ENCODE data around the gene SWAP70.
"Not testable (repeated sequence)": the region's sequence is repeated elsewhere in the genome, so short reads cannot be mapped to it uniquely, and the experiment has no call there.

The SWAP70 gene

DNA sequence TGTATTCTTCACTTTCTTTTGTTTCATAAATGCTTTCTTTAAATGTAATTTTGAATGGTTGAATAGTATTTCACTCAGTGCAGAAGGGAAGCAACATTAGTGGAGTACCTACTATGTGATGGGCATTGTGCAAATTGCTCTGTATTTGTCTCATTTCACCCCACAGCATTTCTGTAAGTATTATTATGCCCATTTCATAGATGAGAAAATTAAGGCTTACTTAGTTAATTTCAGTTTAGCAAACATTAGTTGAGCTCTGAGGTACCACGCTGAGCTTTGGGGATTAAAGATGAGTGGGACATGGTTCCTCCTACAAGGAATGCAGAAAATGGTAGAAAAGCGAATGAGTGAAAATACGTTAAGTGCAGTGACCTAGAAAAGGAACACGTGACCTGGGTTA lies 58.1 kb downstream of the SWAP70 start:
- no peak for DNase-seq (ENCODE audit: low read depth)

DNA sequence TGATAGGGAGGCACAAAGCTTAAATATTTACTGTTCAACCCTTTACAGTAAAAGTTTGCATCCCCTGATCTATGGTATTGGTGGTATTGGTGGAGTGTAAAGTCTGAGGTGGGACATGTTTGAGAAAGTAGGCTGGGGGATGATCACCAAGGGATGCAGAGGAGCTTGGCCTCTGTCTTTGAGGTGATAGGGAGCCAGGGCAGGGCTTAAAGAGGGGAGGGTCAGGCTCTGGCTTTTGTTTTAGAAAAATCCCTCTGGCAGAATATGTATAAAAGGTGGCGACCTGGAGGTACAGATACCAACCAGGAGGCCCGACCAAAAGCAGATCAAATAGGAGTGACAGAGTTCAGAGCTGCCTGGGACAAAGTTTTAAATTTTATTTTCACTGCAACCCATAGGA lies 59.0 kb downstream of the SWAP70 start:
- DNase-seq (ENCODE audit: low read depth): no peak

DNA sequence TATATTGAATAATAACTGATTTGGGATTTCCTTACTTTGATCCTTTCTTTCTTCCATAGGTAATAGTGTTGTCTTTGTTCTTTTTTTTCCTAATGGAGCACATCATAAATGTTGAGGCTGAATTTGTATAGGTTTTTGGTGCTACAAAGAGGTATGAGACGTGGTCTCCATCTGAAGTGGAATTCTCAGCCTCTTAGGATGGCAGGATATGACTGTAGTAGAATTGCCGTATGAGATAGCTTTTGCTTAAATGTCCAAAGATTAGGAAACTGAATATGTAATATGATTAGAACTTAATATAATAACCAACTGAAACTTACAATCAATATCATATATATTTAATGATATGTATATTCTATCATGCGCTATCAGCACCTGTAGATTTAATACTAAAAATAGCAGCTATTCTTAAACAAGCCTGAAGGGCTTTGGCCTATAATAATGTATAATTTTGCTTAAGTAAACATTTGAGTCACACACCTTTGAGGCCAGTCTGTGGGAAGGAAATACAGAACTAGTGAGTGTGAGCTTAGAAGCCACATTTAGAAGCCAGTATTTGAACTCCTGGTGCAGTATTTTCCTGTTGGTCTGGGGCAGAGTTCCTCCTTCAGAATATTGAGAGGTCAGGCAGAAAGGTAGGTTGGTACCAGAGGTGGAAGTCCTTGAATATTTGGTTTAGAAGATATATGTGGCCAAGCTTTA lies 62.6 kb downstream of the SWAP70 start:
- peak; percentile 91 for DNase-seq (ENCODE audit: low read depth)

DNA sequence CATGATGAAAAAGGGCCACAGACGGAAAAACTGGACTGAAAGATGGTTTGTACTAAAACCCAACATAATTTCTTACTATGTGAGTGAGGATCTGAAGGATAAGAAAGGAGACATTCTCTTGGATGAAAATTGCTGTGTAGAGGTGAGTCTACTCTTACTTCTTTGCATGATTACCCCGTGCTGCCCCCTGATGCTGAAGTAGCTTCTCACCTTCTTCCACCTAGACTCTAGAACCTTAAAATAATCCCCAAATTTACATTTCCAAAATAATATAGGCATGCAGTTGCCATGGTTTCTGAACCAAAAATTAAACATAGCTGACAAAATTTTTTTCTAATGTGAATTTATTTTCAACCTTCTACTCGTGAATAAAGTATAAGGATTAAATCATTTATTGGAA lies 64.2 kb downstream of the SWAP70 start:
- DNase-seq (ENCODE audit: low read depth): no peak

DNA sequence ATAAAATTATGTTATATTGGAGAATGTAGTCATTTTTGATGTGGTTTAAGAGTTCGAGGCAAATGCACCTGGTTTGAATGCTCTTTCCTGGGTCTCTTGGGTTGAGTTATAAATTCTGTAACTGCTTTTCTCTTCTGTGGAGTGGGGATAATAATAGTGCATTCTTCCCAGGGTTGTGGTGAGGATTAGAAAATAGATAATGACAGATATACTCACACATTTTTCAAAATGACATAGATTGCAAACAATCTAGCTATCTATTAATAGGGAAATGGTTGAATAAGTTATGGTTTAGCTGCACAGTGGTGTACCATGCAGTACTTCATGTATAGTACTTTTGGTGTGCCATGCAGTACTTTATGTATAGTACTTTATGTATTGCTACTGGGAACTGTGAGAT lies 67.4 kb downstream of the SWAP70 start:
- no peak for DNase-seq (ENCODE audit: low read depth)

DNA sequence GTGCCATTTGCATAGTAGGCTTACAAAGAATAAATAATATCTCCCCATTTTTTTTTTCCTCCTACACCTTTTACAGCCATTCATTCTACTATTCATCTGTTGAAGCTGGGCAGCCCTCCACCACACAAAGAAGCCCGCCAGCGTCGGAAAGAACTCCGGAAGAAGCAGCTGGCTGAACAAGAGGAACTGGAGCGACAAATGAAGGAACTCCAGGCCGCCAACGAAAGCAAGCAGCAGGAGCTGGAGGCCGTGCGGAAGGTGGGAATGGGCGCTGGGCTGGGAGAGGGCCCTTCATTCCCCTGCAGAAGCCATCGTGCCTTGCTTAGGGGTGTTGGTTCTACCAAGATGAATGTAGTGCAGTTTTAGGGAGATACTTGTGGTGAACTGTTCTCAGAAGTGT lies 68.6 kb downstream of the SWAP70 start:
- DNase-seq (ENCODE audit: low read depth): no peak

DNA sequence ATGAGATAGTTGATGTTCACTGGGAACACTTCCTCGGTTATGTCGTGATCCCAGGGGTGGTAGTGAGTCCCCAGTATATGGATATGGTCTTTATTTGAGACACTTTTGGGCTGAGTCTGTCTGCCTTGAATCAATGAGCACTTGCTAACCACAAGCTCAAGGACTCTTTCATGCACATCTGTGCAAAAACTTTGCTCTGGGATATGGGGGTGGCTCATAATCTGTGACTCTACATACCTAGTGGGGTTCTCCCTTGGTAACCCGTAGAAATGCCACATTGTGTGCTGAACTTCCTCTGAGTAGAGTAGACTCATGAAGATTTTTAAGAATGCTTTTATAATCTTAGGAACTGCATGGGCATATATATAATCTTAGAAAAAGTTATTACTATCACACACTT lies 69.3 kb downstream of the SWAP70 start:
- no peak for DNase-seq (ENCODE audit: low read depth)

DNA sequence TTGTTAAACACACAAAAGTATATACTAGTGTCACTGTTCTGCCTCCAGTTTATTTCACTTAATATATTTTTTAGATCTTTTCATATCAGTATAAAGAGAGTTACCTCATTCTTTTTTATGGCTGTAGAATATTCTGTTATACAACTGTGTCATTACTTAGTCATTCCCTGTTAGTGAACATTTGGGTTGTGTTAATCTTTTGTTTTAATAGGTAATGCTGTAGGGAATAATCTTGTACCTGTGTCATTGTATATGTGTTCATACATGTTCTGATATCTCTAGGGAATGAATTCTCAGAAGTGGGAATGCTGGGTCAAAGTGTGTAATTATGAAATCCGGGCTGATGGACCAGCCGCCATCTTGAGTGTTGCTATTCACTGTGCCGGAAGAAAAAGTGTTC lies 71.4 kb downstream of the SWAP70 start:
- no peak for DNase-seq (ENCODE audit: low read depth)

DNA sequence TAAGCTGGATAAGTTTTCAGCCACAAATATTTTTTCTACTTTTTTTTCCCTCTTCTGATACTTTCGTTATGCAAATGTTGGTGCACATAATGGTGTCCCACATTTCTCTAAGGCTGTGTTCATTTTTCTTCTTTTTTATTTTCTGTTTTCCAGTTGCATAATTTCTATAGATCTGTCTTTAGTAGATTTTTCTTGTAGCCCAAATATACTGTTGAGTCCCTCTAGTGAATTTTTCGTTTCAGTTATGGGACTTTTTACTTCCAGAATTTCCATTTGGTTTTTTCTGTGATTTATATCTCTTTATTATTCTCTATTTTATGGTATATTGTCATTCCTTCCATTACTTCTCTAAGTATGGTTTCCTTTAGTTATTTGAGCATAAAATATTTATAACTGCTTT lies 72.0 kb downstream of the SWAP70 start:
- no peak for DNase-seq (ENCODE audit: low read depth)

DNA sequence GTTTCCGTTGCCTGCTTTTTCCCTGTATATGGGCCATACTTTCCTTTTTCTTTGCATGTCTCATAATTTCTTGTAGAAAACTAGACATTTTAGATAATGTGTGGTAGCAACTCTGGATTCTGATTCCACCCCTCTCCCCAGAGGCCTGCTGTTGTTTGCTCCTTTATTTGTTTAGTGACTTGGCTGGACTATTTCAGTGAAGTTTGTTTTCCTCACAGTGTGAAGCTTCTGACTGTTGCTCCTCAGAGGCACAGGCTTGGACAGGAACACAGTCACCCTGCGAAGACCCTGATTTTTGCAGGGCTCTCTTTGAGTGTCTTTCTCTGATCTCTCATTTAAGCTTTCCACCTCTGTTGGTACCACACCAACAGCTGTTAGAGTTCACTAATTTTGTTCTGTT lies 72.5 kb downstream of the SWAP70 start:
- no peak for DNase-seq (ENCODE audit: low read depth)

DNA sequence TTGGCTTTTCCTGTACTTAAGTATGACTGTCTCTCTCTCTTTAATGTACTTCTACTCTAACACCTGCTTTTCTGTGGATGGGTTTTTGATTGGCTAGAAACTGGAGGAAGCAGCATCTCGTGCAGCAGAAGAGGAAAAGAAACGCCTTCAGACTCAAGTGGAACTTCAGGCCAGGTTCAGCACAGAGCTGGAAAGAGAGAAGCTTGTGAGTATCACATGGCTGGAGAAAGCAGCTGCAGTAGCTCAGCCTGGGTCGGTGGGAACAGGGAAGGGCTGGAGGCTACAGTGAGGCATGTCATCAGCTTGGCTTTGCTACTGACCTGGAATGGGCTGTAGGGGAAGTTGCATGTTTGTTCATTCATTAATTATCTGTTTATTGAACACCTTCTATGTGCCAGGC lies 74.2 kb downstream of the SWAP70 start:
- no peak for DNase-seq (ENCODE audit: low read depth)

DNA sequence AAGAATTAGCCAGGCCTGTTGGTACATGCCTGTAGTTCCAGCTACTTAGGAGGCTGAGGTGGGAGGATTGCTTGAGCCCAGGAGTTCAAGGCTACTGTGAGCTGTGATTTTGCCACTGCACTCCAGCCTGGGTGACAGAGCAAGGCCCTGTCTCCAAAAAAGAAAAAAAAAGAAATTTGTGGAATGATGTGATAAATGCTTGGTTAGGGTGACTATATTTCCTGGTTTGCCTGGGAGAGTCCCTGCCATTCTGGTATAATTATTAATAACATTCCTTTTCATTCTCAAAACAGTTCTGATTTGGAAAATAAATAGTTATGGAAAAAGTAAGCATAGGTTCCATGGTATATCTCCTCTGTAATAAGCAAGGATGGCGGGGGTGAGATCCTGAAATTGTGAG lies 74.8 kb downstream of the SWAP70 start:
- DNase-seq (ENCODE audit: low read depth): no peak

DNA sequence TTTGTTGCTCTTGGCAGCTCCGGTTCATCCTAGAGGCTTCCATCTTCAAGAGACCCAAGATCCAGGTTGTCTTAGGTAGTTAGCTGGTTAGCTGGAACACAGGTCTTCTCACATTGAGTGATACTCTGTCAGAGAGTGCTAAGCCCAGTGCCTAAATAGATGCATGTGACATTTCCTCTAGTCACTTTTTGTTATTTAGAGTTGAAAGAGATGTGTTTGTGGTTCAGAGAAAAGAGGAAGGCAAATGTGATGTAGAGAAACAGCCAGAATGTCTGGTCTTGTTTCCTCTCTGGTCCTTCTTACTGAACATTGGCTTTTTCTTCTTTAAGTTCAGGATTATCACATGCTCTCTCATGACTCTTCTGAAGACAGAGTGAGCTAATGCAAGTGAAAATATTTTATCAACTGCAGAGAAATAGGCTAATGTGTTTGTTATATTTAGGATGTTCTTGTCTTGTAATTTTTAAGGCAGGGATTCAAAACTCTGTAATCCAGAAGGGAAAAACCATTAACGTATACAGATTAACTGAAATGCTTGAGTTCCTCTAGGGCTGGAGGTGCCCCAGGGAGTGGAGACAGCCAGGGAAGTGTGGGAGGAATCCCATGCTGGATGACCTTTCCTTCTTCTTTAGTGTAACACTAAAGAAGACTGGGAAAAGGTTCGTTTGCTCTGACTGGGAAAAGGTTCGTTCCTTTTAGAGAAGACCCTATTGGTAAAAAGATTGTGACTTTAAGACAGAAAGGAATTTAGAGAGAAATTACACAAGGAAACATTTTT lies 75.4 kb downstream of the SWAP70 start:
- DNase-seq (ENCODE audit: low read depth): no peak

DNA sequence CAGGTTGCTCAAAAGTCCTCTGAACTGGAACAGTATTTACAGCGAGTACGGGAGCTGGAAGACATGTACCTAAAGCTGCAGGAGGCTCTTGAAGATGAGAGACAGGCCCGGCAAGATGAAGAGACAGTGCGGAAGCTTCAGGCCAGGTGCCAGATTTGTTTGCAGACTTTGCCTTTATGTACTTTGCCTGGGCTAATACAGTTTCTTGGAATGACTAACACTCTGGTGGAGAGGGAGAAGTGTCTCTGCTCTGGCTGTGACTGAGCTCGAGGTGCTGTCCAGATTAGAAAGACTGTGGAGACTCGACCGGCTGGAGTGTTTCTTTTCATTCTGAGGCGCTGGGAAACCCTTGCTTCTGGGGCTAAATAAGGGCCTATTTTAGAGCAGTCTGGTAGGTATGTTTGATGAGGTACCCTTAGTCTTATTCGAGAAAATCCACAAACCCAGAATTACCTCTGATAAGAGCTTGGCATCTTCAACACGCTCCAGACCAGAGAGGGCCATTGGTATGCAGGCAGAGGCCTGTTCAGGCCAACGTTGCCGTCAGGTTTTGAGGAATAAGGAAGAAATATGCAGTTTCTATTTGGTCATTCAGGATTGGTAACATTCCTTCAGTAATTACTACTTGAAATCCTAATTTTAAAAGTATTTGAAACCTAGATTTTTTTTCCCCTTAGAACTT lies 76.5 kb downstream of the SWAP70 start:
- DNase-seq (ENCODE audit: low read depth): no peak

DNA sequence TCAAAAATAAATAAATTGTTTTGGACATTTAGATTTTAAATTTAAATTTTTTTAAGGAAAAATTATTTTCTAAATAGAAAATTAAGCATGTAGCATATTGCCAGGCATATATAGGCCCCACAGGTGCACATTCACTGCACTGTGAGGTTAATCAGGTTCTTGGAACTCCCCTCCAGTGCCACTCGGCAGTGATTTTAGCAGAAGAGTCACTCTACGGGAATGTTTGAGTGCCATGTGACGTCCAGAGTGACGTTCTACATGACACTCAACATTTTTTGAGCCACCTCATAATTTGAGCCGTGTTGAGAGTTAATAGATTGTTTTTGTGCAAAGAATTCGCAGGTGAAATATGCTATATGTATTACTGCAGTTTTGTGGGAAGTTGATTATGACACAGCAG lies 77.4 kb downstream of the SWAP70 start:
- no peak for DNase-seq (ENCODE audit: low read depth)

DNA sequence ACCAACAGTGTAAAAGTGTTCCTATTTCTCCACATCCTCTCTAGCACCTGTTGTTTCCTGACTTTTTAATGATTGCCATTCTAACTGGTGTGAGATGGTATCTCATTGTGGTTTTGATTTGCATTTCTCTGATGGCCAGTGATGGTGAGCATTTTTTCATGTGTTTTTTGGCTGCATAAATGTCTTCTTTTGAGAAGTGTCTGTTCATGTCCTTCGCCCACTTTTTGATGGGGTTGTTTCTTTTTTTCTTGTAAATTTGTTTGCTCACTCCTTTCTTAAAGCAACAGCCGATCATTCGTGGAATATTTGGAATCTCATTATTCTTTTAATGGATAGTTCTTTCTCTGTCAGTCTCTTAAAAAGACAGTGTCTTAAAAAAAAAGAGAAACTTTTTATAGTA lies 79.6 kb downstream of the SWAP70 start:
- not testable (repeated sequence) for DNase-seq (ENCODE audit: low read depth)

DNA sequence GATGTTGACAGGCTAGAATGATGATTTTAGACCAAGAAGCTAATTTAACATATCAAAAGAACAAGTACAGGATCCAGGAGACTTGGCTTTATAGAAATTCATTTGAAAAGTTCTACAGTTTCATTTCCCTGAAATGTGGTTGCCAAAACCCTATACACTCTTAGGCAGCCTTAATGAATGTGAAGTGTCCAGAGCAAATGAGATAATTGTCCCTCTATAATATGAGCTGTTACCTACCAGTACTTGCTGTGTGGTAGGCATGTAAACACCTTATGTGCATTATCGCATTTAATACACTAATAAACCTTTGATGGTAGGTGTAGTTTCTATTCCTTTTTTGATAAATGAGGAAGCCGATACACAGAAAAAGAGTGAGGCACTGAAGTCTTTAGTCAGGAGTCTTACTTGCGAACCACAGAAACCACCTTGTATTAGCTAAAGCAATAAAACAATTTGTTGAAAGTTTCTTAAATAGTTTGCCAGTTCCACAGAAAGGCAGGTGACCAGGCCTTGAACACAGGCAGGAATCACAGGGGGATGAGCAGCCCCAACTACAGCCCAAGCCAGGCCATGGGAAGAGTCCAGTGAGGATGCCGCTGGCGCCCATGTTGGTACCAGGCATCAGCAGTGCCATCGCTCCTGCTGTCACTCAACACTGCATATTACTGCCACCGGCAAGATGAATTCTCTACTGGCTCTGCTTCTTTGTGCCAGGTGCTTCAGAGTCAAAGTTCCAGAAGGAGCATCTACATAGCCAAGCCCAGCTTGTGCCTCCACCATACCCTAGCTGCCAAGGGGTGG lies 81.7 kb downstream of the SWAP70 start:
- DNase-seq (ENCODE audit: low read depth): no peak

DNA sequence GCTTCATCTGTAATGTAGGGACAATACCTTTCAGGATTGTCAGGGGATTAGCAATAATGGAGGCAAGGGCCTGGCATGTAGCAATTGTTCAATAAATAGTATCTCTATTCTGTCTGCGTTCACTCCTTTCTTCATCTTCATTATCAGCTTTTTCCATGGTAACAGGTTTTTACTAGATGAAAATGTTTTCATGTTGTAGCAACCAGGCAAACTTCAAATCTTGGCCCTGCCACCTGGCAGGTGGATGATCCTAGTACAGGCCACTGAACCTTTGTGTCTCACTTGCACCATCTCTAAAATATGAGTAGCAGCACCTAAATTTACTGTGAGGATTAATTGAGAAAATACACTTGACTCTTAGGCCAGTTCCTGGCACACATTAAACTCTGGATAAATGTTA lies 83.4 kb downstream of the SWAP70 start:
- no peak for DNase-seq (ENCODE audit: low read depth)

DNA sequence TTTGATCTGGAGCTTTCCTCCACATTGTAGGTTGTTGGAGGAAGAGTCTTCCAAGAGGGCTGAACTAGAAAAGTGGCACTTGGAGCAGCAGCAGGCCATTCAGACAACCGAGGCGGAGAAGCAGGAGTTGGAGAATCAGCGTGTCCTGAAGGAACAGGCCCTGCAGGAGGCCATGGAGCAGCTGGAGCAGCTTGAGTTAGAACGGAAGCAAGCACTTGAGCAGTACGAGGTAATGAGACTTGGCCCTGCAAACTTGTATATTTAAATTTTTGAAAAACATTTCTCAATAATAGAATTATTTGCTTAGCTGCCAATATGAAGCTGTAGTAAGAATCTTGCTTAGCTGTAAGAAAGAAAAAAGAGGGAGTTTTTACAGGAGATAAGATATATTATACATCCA lies 84.0 kb downstream of the SWAP70 start:
- no peak for DNase-seq (ENCODE audit: low read depth)

DNA sequence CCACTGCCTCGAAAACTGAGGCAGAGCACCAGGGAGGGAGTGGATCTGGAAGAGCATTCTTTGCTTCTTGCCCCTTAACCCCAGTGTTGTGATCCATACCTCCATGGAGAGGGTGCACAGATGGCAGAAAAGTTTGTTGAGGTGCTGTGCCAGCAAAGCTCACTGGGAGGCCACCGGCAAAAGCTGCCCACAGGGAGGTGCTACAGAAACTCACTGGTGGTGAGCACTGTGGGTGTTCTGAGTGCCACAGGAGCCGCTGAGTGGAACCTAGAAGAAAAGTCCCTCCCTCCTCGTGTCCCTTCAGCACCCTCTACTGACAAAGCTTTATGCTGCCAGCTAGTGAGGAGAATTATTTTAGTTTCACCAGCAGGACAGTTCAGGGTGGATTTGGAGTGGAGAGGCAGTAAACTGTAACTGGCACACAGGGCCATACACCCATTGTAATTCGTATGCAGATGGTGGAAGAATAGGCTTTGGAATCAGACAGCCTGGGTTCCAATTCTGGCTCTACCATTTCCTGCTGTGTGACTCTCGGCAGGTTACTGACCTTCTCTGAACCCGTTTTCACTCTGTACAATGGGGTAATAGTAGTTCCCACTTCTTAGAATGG lies 84.6 kb downstream of the SWAP70 start:
- peak; percentile 82 for DNase-seq (ENCODE audit: low read depth)

DNA sequence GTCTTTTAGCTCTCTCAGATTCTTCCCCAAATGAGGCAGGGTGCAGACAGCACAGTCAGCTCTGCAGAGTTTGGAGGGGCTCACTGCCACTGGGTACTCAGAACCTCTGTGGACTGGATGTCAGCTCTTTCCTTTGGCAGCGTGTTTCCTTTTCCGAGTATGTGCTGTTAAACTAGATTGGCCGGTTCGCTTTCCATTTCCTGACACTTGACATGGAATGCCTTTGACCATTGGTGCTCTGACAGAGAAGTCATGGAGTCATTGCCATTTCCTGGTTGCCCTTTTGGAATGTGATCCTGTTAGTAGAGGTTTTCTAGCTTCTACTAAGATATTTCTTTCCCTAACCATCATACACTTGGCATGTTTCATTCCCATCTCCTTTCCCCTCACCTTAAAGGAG lies 86.7 kb downstream of the SWAP70 start:
- DNase-seq (ENCODE audit: low read depth): no peak

DNA sequence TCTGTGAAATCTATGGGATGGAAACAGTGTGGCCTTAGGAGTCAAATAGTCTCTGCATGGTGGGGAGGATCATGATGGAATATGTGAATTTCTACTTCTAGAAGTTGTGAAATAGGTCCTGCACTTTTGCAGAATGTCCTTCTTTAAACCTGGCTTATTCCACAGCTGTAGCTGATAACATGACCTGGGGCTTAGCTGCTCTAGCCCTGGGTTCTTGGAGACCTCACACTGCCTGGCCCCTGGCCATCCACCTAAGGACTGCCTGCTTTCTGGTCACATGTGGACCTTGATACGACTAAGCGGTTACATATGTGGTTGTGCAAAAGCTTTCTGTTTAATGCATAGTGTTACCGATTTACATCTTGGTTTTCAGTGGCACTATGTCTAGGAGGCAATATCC lies 88.2 kb downstream of the SWAP70 start:
- peak; percentile 82 for DNase-seq (ENCODE audit: low read depth)
